HUES48 (cell line): ENCODE data around the gene LNPEP.
"Not testable (repeated sequence)": the region's sequence is repeated elsewhere in the genome, so short reads cannot be mapped to it uniquely, and the experiment has no call there.

ENCODE experiments used
- H3K27ac ChIP-seq: one replicate; pipeline ENCODE4 v1.7.0; 2013; ENCODE audit warnings: low read depth, low read length, inconsistent platforms
- H3K27me3 ChIP-seq: 2 replicates; pipeline ENCODE4 v1.6.1; 2013; ENCODE audit warnings: mild to moderate bottlenecking, low read length; ENCODE audit not compliant: control insufficient read depth, insufficient read depth
- H3K36me3 ChIP-seq: 2 replicates; pipeline ENCODE4 v1.6.1; 2013; ENCODE audit warnings: low read length; ENCODE audit not compliant: control insufficient read depth, insufficient read depth
- H3K4me1 ChIP-seq: 2 replicates; pipeline ENCODE4 v1.6.1; 2013; ENCODE audit warnings: mild to moderate bottlenecking, low read length; ENCODE audit not compliant: control insufficient read depth, insufficient read depth
- H3K4me3 ChIP-seq: 2 replicates; pipeline ENCODE4 v1.5.1; 2013; ENCODE audit warnings: mild to moderate bottlenecking, low read depth, low read length
- H3K9ac ChIP-seq: 2 replicates; pipeline ENCODE4 v1.6.1; 2013; ENCODE audit warnings: mild to moderate bottlenecking, low read depth, low read length, moderate library complexity
- H3K9me3 ChIP-seq: 2 replicates; pipeline ENCODE4 v1.6.1; 2013; ENCODE audit warnings: low read length; ENCODE audit not compliant: control insufficient read depth, insufficient read depth

Gene LNPEP

DNA sequence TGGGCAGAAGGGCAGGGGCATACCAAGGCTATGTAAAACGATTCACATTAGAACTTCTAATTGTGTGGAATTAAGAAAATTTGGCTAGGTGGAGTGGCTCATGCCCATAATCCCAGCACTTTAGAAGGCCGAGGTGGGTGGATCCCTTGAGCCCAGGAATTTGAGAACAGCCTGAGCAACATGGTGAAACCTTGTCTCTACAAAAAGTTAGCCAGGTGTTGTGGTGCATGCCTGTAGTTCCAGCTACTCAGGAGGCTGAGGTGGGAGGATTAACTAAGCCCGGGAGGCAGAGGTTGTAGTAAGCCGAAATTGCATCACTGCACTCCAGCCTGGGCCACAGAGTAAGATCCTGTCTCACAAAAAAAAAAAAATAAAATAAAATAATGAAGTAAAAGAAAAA lies 141.4 kb downstream of the LNPEP start:
- Histone ChIP-seq H3K27me3 (no peaks in the 10 kb centered on the region), H3K4me1 (no peaks in the 10 kb centered on the region), H3K27ac (no peak overlapping the region), H3K9me3 (no peaks in the 10 kb centered on the region), H3K4me3 (no peak overlapping the region), H3K9ac (no peak overlapping the region), H3K36me3 (no peaks in the 10 kb centered on the region)

DNA sequence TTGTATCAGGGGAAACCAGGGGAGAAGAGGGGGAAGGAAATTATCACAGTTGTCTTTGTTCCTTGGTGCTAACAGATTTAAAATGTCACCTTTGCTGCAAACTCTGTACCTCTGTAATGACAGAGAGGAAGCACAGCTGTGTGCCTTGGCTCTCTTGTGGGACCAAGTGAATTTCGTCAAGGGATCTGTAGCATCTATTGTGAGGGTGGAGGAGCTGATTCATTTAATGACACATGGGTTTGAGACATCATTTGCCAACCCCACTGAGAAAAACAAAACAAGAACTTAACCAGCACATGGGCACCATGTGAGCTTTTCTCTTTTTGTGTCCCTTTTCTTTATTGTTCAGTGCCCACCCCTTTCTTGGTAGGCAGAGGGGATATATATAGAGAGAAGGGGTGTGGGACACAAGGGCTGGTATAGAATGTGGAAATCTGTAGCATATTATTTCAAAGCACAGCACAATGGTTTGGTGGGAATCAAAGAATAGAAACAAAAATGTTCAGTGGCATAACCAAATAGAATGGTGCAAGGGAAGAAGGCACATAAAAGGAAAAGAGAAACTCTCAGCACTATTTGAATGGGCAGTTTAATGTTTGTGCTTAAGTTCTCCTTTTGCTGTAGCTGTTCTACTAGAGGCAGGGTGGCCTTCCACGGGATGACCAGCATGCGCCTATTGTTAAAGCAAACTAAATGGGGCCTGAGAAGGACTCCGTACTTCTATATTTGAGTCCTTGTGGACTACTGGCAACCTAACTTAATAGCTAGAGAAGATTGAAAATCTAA lies 143.3 kb downstream of the LNPEP start:
- no peaks in the 10 kb centered on the region for H3K36me3 ChIP-seq
- H3K9ac ChIP-seq = no peak overlapping the region
- 0 out of 2 replicates have a peak, but pooled peaks cover 2% of the 10 kb centered on the region for H3K9me3 ChIP-seq
- H3K4me1 ChIP-seq = no peaks in the 10 kb centered on the region
- no peaks in the 10 kb centered on the region for H3K27me3 ChIP-seq
- H3K4me3 ChIP-seq = no peak overlapping the region
- no peak overlapping the region for H3K27ac ChIP-seq

DNA sequence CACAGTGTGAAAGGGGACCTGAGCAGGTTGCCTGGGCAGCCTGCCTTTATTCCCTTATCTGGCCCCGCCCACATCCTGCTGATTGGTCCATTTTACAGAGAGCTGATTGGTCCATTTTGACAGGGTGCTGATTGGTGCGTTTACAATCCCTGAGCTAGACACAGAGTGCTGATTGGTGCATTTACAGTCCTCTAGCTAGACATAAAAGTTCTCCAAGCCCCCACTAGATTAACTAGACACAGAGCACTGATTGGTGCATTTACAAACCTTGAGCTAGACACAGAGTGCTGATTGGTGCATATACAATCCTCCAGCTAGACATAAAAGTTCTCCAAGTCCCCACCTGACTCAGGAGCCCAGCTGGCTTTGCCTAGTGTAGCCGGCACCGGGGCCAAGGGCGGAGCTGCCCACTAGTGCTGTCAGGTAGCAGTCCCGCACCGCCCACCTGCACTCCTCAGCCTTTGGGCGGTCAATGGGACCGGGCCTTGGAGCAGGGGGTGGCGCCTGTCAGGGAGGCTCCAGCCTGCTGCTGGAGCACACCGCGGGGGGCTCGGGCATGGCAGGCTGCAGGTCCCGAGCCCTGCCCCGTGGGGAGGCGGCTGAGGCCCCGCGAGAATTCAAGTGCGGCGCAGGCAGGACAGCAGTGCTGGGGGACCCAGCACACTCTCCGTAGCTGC lies 149.0 kb downstream of the LNPEP start:
- not testable (repeated sequence) for H3K36me3 ChIP-seq, H3K4me1 ChIP-seq, H3K27ac ChIP-seq

DNA sequence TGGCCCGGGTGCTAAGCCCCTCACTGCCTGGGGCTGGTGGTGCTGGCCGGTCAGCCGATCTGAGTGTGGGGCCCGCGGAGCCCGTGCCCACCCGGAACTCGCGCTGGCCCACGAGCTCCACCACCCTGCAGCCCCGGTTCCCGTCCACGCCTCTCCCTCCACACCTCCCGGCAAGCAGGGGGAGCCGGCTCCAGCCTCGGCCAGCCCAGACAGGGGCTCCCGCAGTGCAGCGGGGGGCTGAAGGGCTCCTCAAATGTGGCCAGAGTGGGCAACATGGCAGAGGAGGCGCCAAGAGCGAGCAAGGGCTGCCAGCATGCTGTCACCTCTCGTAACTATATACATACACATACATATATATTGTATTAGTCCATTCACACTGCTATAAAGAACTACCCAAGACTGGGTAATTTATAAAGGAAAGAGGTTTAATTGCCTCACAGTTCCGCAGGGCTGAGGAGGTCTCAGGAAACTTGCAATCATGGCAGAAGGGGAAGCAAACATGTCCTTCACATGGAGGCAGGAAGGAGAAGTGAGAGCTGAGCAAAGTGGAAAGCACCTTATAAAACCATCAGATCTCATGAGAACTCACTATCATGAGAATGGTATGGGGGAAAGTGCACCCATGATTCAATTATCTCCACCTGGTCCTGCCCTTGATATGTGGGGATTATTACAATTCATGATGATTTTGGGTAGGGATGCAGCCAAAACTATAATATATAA lies 149.7 kb downstream of the LNPEP start:
- H3K36me3 ChIP-seq = no peaks in the 10 kb centered on the region
- no peak overlapping the region for H3K27ac ChIP-seq
- H3K9me3 ChIP-seq = peaks cover 14% of the 10 kb centered on the region
- no peaks in the 10 kb centered on the region for H3K27me3 ChIP-seq
- no peaks in the 10 kb centered on the region for H3K4me1 ChIP-seq
- no peak overlapping the region for H3K9ac ChIP-seq
- no peak overlapping the region for H3K4me3 ChIP-seq

More for the DNA sequence above, 149.0 kb downstream of the LNPEP start:
- H3K9me3 ChIP-seq = peaks cover 14% of the 10 kb centered on the region
- not testable (repeated sequence) for H3K9ac ChIP-seq, H3K4me3 ChIP-seq, H3K27me3 ChIP-seq
